WTC11 (cell line): Measurements from ENCODE around the gene RPL13.

Experiments used
- PRRX2 ChIP-seq: fragments of 250-450 bp; sonication (Bioruptor Pico); IDR thresholded peaks from 2 replicates; pipeline ENCODE4 v1.8.0; 2021; ENCODE audit warnings: mild to moderate bottlenecking
- SMAD3 ChIP-seq: sonication (generic); formaldehyde crosslinking; IDR thresholded peaks from 2 replicates; pipeline ENCODE4 v1.8.0; 2022; ENCODE audit warnings: missing genetic modification reagents, mild to moderate bottlenecking, borderline replicate concordance
- TEAD1 ChIP-seq: sonication (generic); formaldehyde crosslinking; IDR thresholded peaks from 2 replicates; pipeline ENCODE4 v1.8.0; 2022; ENCODE audit warnings: mild to moderate bottlenecking, missing genetic modification reagents
- ZNF138 ChIP-seq: sonication (generic); formaldehyde crosslinking; conservative IDR thresholded peaks from 2 replicates; pipeline ENCODE4 v1.8.1; 2022; ENCODE audit warnings: mild to moderate bottlenecking, moderate library complexity, missing genetic modification reagents
- TF ChIP-seq, protein P1 (sequence below): fragments of 200-600 bp; IDR thresholded peaks from 2 replicates; pipeline ENCODE4 v1.8.0; 2022; ENCODE audit warnings: antibody characterized with exemption
- TF ChIP-seq, protein P2 (sequence below): sonication (generic); formaldehyde crosslinking; IDR thresholded peaks from 2 replicates; pipeline ENCODE4 v1.8.0; 2022; ENCODE audit warnings: mild to moderate bottlenecking, missing genetic modification reagents
- TF ChIP-seq, protein P3 (sequence below): sonication (generic); formaldehyde crosslinking; IDR thresholded peaks from 2 replicates; pipeline ENCODE4 v1.8.0; 2023; ENCODE audit warnings: missing genetic modification reagents, mild to moderate bottlenecking, borderline replicate concordance

DNA sequence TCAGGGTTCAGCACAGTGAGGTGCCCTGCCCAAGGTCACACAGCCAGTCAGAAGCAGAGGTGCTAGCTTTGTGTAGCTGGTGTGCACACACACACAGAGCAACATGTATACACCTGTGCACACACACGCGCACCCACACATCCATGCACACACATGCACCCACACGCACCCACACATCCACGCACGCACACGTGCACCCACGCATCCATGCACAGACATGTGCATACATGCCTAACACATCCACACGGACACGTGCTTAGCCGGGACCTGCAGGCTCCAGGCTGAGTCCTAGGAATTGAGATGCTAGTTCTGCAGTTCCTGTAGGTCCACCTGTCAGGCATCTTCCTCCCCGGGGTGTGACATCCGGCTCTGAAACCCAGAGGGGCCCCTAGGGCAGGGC lies 39.9 kb downstream of the RPL13 start:
- TF ChIP-seq, protein P1, sequence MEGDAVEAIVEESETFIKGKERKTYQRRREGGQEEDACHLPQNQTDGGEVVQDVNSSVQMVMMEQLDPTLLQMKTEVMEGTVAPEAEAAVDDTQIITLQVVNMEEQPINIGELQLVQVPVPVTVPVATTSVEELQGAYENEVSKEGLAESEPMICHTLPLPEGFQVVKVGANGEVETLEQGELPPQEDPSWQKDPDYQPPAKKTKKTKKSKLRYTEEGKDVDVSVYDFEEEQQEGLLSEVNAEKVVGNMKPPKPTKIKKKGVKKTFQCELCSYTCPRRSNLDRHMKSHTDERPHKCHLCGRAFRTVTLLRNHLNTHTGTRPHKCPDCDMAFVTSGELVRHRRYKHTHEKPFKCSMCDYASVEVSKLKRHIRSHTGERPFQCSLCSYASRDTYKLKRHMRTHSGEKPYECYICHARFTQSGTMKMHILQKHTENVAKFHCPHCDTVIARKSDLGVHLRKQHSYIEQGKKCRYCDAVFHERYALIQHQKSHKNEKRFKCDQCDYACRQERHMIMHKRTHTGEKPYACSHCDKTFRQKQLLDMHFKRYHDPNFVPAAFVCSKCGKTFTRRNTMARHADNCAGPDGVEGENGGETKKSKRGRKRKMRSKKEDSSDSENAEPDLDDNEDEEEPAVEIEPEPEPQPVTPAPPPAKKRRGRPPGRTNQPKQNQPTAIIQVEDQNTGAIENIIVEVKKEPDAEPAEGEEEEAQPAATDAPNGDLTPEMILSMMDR, result no peak
- TF ChIP-seq ZNF138 (CRISPR knock-in tag) (no peak), PRRX2 (CRISPR knock-in tag) (no peak), TEAD1 (no peak), SMAD3 (no peak)
- TF ChIP-seq, protein P2, sequence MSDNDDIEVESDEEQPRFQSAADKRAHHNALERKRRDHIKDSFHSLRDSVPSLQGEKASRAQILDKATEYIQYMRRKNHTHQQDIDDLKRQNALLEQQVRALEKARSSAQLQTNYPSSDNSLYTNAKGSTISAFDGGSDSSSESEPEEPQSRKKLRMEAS, result no peak
- TF ChIP-seq, protein P3, sequence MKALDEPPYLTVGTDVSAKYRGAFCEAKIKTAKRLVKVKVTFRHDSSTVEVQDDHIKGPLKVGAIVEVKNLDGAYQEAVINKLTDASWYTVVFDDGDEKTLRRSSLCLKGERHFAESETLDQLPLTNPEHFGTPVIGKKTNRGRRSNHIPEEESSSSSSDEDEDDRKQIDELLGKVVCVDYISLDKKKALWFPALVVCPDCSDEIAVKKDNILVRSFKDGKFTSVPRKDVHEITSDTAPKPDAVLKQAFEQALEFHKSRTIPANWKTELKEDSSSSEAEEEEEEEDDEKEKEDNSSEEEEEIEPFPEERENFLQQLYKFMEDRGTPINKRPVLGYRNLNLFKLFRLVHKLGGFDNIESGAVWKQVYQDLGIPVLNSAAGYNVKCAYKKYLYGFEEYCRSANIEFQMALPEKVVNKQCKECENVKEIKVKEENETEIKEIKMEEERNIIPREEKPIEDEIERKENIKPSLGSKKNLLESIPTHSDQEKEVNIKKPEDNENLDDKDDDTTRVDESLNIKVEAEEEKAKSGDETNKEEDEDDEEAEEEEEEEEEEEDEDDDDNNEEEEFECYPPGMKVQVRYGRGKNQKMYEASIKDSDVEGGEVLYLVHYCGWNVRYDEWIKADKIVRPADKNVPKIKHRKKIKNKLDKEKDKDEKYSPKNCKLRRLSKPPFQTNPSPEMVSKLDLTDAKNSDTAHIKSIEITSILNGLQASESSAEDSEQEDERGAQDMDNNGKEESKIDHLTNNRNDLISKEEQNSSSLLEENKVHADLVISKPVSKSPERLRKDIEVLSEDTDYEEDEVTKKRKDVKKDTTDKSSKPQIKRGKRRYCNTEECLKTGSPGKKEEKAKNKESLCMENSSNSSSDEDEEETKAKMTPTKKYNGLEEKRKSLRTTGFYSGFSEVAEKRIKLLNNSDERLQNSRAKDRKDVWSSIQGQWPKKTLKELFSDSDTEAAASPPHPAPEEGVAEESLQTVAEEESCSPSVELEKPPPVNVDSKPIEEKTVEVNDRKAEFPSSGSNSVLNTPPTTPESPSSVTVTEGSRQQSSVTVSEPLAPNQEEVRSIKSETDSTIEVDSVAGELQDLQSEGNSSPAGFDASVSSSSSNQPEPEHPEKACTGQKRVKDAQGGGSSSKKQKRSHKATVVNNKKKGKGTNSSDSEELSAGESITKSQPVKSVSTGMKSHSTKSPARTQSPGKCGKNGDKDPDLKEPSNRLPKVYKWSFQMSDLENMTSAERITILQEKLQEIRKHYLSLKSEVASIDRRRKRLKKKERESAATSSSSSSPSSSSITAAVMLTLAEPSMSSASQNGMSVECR (CRISPR knock-in tag), result no peak
